ENCODE measurements around the gene WSCD2. TPM values are rescaled to one million over a fixed set of nuclear protein-coding genes. Genes with fewer than 3 reads are reported as not detected.

The WSCD2 gene
- total RNA-seq, 1 experiment from 2014 or later, result not detected

- Mint-ChIP-seq H3K27ac (ENCODE audit: unreplicated experiment) (no peak overlapping the region), H3K9me3 (ENCODE audit: unreplicated experiment) (peaks cover 9% of the 10 kb centered on the region), H3K27me3 (ENCODE audit: insufficient read depth, unreplicated experiment) (peaks cover 19% of the 10 kb centered on the region), H3K4me1 (ENCODE audit: low read depth, unreplicated experiment) (no peaks in the 10 kb centered on the region), H3K4me3 (ENCODE audit: unreplicated experiment) (no peak overlapping the region), H3K36me3 (ENCODE audit: insufficient read depth, unreplicated experiment) (no peaks in the 10 kb centered on the region)
- no TSS peak for BruUV-seq (replicated peaks)
- Histone ChIP-seq H3K4me3 (ENCODE audit: low read depth, low read length) (no peak overlapping the region), H3K9me3 (0 out of 2 replicates have a peak, but pooled peaks cover 4% of the 10 kb centered on the region), H3K4me1 (no peaks in the 10 kb centered on the region), H3K27me3 (replicated peaks; ENCODE audit: control insufficient read depth, insufficient read depth, low read length) (no peaks in the 10 kb centered on the region), H3K36me3 (ENCODE audit: control insufficient read depth, insufficient read depth, low read length) (no peaks in the 10 kb centered on the region)
- TF ChIP-seq, protein P1, sequence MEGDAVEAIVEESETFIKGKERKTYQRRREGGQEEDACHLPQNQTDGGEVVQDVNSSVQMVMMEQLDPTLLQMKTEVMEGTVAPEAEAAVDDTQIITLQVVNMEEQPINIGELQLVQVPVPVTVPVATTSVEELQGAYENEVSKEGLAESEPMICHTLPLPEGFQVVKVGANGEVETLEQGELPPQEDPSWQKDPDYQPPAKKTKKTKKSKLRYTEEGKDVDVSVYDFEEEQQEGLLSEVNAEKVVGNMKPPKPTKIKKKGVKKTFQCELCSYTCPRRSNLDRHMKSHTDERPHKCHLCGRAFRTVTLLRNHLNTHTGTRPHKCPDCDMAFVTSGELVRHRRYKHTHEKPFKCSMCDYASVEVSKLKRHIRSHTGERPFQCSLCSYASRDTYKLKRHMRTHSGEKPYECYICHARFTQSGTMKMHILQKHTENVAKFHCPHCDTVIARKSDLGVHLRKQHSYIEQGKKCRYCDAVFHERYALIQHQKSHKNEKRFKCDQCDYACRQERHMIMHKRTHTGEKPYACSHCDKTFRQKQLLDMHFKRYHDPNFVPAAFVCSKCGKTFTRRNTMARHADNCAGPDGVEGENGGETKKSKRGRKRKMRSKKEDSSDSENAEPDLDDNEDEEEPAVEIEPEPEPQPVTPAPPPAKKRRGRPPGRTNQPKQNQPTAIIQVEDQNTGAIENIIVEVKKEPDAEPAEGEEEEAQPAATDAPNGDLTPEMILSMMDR (IDR thresholded peaks at IDR 0.05; ENCODE audit: insufficient read depth in 1 of 2, low read depth in 1 of 2, low read length in 1 of 2, severe bottlenecking in 1 of 2, unreplicated experiment in 1 of 2), result no peak
- CTCF ChIA-PET, result no interaction called here
- no peak for DNase-seq
- POLR2A ChIA-PET, result no interaction called here
- intact Hi-C loops (cut with micrococcal nuclease; ENCODE audit: unreplicated experiment), result no loop called here
Measured at GRCh38 chr12:108082485-108082884, 46.6 kb upstream of the WSCD2 start.

- Histone ChIP-seq H3K36me3 (ENCODE audit: control insufficient read depth, insufficient read depth, low read length) (no peaks in the 10 kb centered on the region), H3K27me3 (replicated peaks; ENCODE audit: control insufficient read depth, insufficient read depth, low read length) (no peaks in the 10 kb centered on the region), H3K9me3 (0 out of 2 replicates have a peak, but pooled peaks cover 6% of the 10 kb centered on the region), H3K4me1 (no peaks in the 10 kb centered on the region), H3K4me3 (ENCODE audit: low read depth, low read length) (no peak overlapping the region)
- TF ChIP-seq, protein P1 (IDR thresholded peaks at IDR 0.05; ENCODE audit: insufficient read depth in 1 of 2, low read depth in 1 of 2, low read length in 1 of 2, severe bottlenecking in 1 of 2, unreplicated experiment in 1 of 2), result no peak
- ChIA-PET CTCF (no interaction called here), POLR2A (no interaction called here)
- H3K9me3 Mint-ChIP-seq (ENCODE audit: unreplicated experiment), result peaks cover 20% of the 10 kb centered on the region
- no peak overlapping the region for H3K4me3 Mint-ChIP-seq (ENCODE audit: unreplicated experiment)
- H3K4me1 Mint-ChIP-seq (ENCODE audit: low read depth, unreplicated experiment), result no peaks in the 10 kb centered on the region
- H3K27me3 Mint-ChIP-seq (ENCODE audit: insufficient read depth, unreplicated experiment), result peaks cover 21% of the 10 kb centered on the region
- H3K27ac Mint-ChIP-seq (ENCODE audit: unreplicated experiment), result no peak overlapping the region
- DNase-seq, result no peak
- H3K36me3 Mint-ChIP-seq (ENCODE audit: insufficient read depth, unreplicated experiment), result no peaks in the 10 kb centered on the region
- intact Hi-C loops (cut with micrococcal nuclease; ENCODE audit: unreplicated experiment), result no loop called here
- BruUV-seq (replicated peaks), result no TSS peak
Measured at GRCh38 chr12:108087900-108088299, 41.2 kb upstream of the WSCD2 start.

GRCh38 chr12:108090107-108090899 lies 38.8 kb upstream of the WSCD2 start:
- CTCF ChIA-PET, result no interaction called here
- Mint-ChIP-seq H3K27me3 (ENCODE audit: insufficient read depth, unreplicated experiment) (peaks cover 13% of the 10 kb centered on the region), H3K4me1 (ENCODE audit: low read depth, unreplicated experiment) (no peaks in the 10 kb centered on the region), H3K27ac (ENCODE audit: unreplicated experiment) (no peak overlapping the region), H3K9me3 (ENCODE audit: unreplicated experiment) (peaks cover 20% of the 10 kb centered on the region), H3K36me3 (ENCODE audit: insufficient read depth, unreplicated experiment) (no peaks in the 10 kb centered on the region), H3K4me3 (ENCODE audit: unreplicated experiment) (no peak overlapping the region)
- TF ChIP-seq, protein P1 (IDR thresholded peaks at IDR 0.05; ENCODE audit: insufficient read depth in 1 of 2, low read depth in 1 of 2, low read length in 1 of 2, severe bottlenecking in 1 of 2, unreplicated experiment in 1 of 2), result no peak
- POLR2A ChIA-PET, result no interaction called here
- Histone ChIP-seq H3K4me1 (no peaks in the 10 kb centered on the region), H3K4me3 (ENCODE audit: low read depth, low read length) (no peak overlapping the region), H3K9me3 (0 out of 2 replicates have a peak, but pooled peaks cover 6% of the 10 kb centered on the region), H3K36me3 (ENCODE audit: control insufficient read depth, insufficient read depth, low read length) (no peaks in the 10 kb centered on the region), H3K27me3 (replicated peaks; ENCODE audit: control insufficient read depth, insufficient read depth, low read length) (no peaks in the 10 kb centered on the region)
- no peak for DNase-seq
- intact Hi-C loops (cut with micrococcal nuclease; ENCODE audit: unreplicated experiment), result no loop called here
- no TSS peak for BruUV-seq (replicated peaks)
